HG03520 (cell line): ENCODE data around the gene PTPN13.

Experiments used
- ATAC-seq: cut with Tn5 transposase; IDR thresholded peaks from one replicate; pipeline ENCODE4 v1.9.1; 2021; ENCODE audit warnings: mild to moderate bottlenecking, moderate library complexity; ENCODE audit not compliant: unreplicated experiment

PTPN13 gene

DNA sequence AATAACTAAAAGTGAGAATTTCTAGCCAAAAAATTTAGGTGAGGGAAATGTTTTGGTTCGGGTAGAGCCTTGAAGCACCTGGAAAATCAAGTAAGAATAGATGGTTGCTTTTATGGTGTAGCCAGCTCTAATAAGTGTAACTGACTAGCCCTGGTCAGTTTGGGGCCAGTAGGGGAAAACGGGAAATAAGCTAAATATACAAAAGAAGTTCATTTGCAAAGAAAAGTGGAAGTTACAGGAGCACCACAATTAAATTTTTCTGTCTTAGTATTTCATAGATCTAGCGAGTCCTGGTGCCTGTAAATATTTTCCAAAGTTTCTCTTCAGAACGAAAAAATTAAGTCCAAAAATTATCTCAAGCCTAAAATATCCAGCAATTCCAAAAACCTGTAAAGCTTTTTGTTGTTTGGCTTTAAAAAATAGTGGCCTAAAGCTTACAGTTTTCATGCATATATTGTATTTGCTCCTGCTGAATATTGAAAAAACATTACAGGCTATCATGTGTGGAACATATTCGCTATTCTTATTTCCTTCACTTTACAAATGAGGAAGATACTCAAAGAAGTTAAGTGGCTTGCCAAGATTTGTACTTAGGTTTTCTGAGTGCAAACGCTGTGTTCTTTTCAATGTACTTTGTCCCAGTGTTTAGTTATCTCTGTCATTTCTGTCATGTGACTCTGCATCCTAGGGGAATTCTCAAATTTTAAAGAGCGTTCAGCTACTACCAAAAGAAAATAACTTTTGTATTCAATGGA lies 7.3 kb upstream of the PTPN13 start:
- no peak for ATAC-seq

DNA sequence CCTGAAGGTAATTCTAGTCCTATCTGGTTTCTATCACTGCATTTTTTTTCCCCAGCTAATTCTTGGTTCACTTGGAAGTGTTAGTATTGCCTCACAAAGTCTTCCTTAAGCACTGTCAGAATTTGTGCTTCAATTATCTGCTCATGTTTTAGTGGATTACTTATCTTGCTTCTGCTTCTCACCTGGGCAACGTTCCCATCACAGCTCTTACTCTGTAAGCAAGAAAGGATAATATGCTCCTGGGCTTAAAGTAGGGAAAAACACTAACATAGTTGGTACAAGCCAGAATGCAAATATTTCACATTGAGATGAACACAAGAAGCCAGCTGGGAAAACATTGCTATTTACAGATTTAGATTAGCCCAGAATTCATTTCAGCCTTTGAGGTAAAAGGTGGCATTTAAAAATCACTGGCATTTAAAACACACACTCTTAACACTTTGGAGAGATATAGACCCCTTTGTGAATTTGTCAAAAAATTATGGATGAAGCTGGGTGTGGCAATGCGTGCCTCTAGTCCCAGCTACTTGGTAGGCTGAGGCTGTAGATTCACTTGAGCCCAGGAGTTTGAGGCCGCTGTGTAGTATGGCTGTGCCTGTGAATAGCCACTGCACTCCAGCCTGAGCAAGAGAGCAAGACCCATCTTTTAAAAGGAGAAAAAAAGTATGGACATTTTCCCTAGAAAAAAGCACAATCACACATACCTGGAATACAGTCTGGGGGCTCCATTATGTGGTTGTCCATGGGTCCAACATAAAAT lies 6.6 kb upstream of the PTPN13 start:
- no peak for ATAC-seq

DNA sequence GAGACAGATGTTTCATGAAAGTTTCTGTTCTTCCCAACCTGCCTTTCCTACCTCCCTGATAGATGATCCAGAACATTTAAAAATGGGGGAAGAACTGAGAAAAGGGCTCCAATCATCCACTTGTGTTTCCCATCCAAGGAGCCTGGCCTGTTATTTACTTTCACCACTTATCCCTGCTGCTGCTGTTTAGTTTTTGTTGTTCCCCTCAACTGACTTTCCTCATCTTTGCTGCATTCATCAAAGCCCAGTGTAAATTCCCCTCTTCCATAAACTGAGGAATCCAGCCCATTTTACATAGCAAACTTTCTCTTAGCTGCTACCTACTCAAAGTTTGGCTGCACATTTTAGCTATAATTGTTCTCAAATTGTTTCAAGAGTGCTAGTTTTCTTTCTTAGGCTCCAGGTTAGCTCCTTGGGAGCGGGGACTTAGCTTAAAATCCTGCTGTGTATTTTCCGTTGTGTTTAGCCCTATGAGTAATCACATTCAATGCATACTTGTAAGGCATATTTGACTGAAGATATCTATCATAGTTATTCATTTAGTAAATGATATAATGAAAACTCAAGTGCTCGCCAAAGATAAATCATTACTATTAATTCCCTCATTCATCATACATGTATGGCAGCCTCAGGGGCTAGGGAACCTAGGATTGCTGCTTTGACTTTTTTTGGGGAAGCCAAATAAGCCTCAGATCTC lies 1.4 kb upstream of the PTPN13 start:
- no peak for ATAC-seq

- ATAC-seq, result peak; percentile 14
These were observed 677 bp downstream of the PTPN13 start for GRCh38 chr4:86594559-86595425.

- ATAC-seq, result no peak
These were observed 1.3 kb downstream of the PTPN13 start for GRCh38 chr4:86595426-86595805.

DNA sequence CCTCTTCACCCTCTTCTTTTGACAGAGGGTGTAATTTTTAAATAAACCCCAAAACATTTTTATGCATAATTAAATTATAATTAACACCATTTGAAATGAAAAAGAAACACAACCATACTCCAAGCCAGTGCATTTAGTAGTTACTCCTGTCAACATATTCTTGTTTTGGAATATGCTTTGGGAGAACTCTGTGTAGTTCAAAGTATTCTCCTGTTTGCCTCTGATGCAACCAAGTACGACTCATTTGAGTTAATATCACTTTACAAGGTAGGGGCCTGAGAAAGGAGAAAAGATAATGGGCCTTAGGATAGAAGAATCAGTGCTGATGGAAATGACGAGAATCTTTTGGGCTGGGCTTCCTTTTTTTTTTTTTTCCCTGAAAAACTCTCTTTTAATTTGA lies 2.7 kb downstream of the PTPN13 start:
- ATAC-seq, result no peak

DNA sequence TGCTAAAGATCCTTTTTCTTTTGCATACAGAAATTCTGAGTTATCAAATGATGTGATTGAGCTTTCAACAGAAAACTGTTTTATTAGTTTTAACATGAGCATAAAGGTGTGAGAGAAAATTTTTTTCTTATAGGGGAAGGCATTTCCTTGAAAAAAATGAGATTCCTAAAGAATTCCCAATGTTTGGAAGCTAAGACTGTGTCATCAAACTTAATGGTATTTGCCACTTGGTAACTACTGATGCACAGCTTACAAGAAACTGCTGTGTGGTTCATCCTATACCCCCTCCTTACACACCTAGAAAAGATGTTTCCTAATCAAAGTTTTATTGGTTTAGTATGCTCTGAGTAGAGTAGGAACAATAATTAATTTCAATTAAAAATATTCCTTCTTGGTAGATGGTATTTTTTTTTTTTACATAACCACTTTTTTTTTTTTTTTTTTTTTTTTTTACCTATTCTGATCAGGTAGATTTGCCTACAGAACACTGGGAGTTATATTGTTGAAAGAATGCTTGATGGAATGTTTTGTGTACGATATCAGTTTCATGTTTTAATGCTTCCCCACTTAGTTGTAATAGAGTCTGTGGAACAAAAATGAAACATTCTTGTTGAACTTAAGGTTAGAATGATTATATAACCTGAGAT lies 6.0 kb downstream of the PTPN13 start:
- no peak for ATAC-seq

DNA sequence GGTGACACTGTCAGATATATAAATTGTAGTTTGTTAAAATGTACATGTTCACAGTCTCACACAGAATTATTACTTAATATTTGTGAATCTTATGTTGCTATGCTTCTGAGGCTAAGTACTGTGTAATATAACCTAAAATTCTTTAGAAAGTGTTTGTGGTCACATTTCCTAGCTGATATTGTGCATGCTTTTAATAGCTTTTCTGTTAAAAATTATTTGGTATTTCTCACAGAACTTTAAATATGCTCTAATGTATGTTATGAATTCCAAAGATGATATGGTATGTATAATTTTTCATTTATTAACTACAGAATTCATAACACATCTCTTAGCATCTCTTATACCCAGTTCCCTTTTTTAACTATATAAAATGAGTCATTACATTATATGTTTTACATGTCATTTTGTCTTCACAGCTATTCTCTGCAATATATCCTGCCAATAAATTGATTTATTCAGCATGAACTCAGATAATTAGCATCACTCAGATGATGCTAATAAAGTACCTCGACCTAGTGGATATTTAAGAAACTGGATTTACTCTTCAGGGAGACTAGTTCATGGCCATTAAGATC lies 9.3 kb downstream of the PTPN13 start:
- no peak for ATAC-seq

- no peak for ATAC-seq
These were observed 12.7 kb downstream of the PTPN13 start for GRCh38 chr4:86606809-86607208.

DNA sequence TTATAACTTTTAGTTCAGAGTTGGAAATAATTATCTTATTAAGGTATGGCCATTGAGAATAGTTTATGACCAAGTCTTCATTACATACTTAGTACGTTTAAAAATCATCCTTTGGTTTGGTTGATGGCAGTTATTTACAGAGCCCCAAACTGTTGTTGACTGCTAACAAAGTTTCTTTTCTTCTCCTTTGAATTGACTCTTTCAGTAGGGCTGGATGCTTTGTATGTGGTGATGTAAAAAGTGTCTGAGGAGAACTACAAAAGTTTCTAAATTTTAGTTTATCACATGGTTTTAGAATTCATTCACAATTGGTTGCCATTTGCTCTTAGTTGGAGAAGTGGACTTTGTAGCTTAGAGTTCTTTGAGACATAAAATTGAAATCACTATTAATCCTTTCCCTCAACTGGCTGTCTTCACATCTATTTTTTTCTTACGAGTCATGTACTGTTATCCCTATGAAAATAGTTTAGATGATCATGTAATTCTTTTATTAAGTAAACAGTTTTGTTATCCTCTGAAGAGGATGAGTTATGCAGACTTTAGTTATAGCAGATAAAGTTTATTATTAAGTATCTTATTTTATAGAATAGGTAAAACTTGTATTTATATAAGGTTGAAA lies 14.8 kb downstream of the PTPN13 start:
- no peak for ATAC-seq

- no peak for ATAC-seq
These were observed 17.6 kb downstream of the PTPN13 start for GRCh38 chr4:86611757-86612156.

DNA sequence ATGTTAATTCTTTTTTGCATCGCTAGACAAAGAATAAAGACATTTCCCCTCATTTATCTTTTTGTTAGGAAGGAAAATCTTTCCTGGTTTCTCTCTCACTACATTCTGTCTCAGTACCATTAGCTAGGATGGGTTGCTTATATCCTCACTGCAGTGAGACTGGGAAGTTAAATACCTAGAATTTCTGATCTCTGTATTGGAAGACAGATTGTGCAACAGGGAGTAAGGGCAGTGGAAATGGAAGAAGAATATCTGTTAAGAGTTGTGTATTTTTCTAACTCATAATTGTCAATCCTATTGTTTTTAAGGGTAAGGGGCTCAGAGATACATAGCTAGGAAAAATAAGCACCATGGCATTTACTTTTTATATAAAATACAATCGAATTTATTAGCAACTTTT lies 19.6 kb downstream of the PTPN13 start:
- ATAC-seq, result no peak

- no peak for ATAC-seq
These were observed 20.8 kb downstream of the PTPN13 start for GRCh38 chr4:86614865-86615264.

DNA sequence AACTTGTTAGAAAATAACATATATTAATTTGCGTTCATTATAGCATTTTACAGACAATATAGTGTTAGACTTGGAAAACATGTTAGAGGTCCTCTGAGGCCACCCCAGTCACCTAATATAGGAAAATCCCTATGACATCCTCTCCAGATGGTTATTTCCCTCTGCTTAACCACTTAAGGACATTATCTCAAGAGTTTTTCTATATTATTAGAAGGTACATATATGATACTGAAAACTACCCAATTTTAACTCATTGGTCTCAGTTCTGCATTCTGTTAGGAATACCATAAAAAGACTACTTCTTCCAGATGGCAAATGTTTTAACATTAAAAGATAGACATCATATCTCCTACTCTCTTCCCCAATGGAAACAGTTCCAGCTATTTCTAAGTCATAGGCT lies 21.4 kb downstream of the PTPN13 start:
- ATAC-seq, result no peak

DNA sequence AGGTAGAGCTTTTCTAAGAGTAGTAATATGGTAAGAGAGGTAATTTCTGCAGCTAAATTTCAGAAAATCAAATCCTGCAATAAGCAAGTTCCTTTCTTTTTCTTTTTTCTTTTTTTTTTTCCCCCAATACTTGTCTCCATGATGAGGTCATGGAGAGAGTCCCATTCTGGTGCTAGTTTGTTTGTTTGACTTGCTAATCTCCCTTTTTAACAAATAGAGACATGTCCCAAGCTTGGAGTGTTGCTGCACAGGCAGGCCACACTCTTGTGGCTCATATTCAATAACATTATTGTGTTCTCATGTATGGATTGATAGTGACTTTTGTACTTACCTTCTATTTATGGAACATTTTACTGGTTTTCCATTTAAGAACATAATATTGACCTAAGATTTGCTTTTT lies 25.5 kb downstream of the PTPN13 start:
- ATAC-seq, result no peak

DNA sequence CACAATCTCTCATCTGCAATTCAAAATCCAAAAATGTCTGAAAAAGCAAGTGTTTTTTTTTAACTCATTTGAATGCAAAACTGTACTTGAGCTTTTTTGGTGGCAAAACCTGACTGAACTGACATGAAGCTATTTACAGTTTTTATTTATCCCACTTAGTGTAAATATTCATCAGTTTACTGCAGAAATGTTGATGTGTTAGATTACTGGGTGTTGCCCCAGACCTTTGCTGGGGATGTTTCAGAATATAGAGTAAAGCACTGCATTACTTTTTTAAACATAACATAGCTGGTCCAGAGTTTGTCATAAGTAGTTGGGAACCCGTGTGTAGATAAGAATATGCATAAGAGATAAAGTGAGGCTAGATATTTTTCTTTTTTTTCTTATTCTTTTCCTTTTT lies 27.3 kb downstream of the PTPN13 start:
- no peak for ATAC-seq

DNA sequence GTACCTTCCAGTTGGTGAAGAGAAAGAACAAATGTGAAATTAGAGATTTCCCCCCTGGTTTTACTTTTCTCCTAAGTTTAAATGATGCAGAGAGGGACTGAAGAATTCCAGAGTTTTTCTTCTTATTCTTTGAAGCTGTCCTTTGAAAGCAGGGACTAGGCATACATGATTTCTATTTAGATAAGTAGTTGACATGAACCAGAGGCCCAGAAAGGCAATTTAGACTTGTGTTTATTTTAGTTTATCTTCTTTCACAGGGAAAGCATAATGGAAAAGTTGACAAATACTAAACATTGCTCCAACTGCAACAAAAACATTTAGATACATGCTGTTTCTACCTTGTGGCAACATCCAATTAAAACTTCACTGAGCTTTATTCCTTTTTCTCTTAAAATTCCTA lies 32.0 kb downstream of the PTPN13 start:
- no peak for ATAC-seq

DNA sequence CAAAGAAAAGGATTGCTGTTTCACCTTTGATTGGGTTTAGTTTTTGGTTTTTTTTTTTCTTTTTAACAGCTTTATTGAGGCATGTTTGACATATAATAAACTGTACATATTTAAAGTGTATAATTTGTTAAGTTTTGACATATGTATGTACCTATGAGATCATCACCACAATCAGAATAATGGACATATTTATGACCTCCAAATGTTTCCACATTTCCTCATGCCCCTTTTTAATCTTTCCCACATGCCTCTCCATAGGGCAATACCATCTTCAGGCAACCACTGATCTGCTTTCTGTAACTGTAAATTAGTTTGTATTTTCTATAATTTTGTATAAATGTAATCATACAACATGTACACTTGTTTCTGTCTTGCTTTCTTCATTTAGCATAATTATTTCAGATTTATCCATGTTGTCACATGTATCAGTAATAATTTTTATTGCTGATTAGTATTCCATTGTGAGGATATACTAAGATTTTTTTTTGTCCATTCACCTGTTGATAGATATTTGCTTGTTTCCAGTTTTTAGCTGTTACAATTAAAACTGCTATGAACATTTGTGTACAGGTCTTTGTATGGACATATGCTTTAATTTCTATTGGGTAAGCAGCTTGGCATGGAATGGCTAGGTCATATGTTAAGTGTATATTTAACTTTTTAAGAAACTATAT lies 33.5 kb downstream of the PTPN13 start:
- ATAC-seq, result no peak

- no peak for ATAC-seq
These were observed 36.5 kb downstream of the PTPN13 start for GRCh38 chr4:86630629-86631028.
